K562 (cell line): ENCODE results near the gene MED16. TPM values are rescaled to one million over a fixed set of nuclear protein-coding genes. Genes with fewer than 3 reads are reported as not detected.

Experiments
- ARID3B ChIP-seq: fragments of 250-450 bp; sonication (Bioruptor Pico); IDR thresholded peaks from 2 replicates; pipeline ENCODE4 v1.4.0; 2020; ENCODE audit warnings: borderline replicate concordance
- BCL6 ChIP-seq: fragments of 250-450 bp; sonication (Bioruptor Pico); IDR thresholded peaks from 2 replicates; pipeline ENCODE4 v1.4.0; 2020
- HDAC1 ChIP-seq, 2 experiments: fragments of 450-650 bp; IDR thresholded peaks; 2 replicates each; pipeline ENCODE4 v1.6.1; 2016 to 2017; ENCODE audit warnings: inconsistent platforms in 1 of 2, mild to moderate bottlenecking in 1 of 2, moderate library complexity in 1 of 2
- PRDM10 ChIP-seq: fragments of 450-650 bp; IDR thresholded peaks from 2 replicates; pipeline ENCODE4 v1.6.1; 2018; ENCODE audit not compliant: partially characterized antibody
- TAF1 ChIP-seq: IDR thresholded peaks from 2 replicates; pipeline ENCODE4 v1.6.1; 2011; ENCODE audit warnings: mild to moderate bottlenecking, low read length, moderate library complexity; ENCODE audit not compliant: insufficient read depth, control insufficient read depth, severe bottlenecking; ENCODE audit errors: extremely low read depth
- TCF15 ChIP-seq: fragments of 250-450 bp; sonication (Bioruptor Pico); IDR thresholded peaks from 2 replicates; pipeline ENCODE4 v1.8.0; 2022; ENCODE audit warnings: moderate library complexity, mild to moderate bottlenecking, inconsistent platforms
- TOE1 ChIP-seq, 2 experiments: fragments of 450-650 bp in 1 of 2; sonication (generic) in 1 of 2; formaldehyde crosslinking in 1 of 2; IDR thresholded peaks; 2 replicates each; pipeline versions ENCODE4 v1.7.1 to v1.8.0; 2016 to 2022; ENCODE audit warnings: borderline replicate concordance in 2 of 2, mild to moderate bottlenecking in 2 of 2, antibody characterized with exemption in 1 of 2, inconsistent platforms in 1 of 2, low read depth in 1 of 2, missing genetic modification reagents in 1 of 2, moderate library complexity in 1 of 2
- ZNF445 ChIP-seq: fragments of 250-450 bp; sonication (Bioruptor Pico); IDR thresholded peaks from 2 replicates; pipeline ENCODE4 v1.4.0; 2020; ENCODE audit warnings: low read depth, mild to moderate bottlenecking, moderate library complexity
- polyA plus RNA-seq, 8 experiments: library from polyadenylated mRNA; depleted of rRNA in 4 of 8; stranded (reverse) in 5 of 8; unstranded in 3 of 8; fragments of >200 nt; fragmentation: Nextera tagmentation in 2 of 8; fragmentation: Illumina TruSeq in 1 of 8; extraction: Ambion mirVana in 2 of 8; extraction: Trizol in 1 of 8; gene quantifications; 2 replicates each; pipeline versions ENCODE4 v1.2.1 to v1.2.3, GENCODE V29; 2011 to 2014; ENCODE audit warnings: inconsistent platforms in 1 of 8, missing spikeins in 1 of 8
- total RNA-seq, 7 experiments: library from RNA; depleted of rRNA in 6 of 7; stranded (reverse); fragments of >200 nt in 6 of 7; fragmentation: Illumina TruSeq in 2 of 7; extraction: Trizol in 2 of 7; gene quantifications; 2 replicates each; pipeline versions ENCODE4 v1.2.1 to v1.2.3, GENCODE V29; 2011 to 2021; ENCODE audit warnings: low replicate concordance in 1 of 7
- TF ChIP-seq, protein P1 (sequence below), 2 experiments: fragments of 450-650 bp in 1 of 2; sonication (generic) in 1 of 2; formaldehyde crosslinking in 1 of 2; IDR thresholded peaks; 2 replicates each; pipeline versions ENCODE4 v1.7.1 to v1.9.0; 2016 to 2022; ENCODE audit warnings: inconsistent platforms in 1 of 2, mild to moderate bottlenecking in 1 of 2, missing genetic modification reagents in 1 of 2

The MED16 gene
- total and polyA plus RNA-seq, 9 of the 15 experiments (the other 6 are each of a cell fraction or from before 2014, with no cell fraction given), result 0.89 to 59.9 (median 8.6) TPM

- TF ChIP-seq, protein P1, sequence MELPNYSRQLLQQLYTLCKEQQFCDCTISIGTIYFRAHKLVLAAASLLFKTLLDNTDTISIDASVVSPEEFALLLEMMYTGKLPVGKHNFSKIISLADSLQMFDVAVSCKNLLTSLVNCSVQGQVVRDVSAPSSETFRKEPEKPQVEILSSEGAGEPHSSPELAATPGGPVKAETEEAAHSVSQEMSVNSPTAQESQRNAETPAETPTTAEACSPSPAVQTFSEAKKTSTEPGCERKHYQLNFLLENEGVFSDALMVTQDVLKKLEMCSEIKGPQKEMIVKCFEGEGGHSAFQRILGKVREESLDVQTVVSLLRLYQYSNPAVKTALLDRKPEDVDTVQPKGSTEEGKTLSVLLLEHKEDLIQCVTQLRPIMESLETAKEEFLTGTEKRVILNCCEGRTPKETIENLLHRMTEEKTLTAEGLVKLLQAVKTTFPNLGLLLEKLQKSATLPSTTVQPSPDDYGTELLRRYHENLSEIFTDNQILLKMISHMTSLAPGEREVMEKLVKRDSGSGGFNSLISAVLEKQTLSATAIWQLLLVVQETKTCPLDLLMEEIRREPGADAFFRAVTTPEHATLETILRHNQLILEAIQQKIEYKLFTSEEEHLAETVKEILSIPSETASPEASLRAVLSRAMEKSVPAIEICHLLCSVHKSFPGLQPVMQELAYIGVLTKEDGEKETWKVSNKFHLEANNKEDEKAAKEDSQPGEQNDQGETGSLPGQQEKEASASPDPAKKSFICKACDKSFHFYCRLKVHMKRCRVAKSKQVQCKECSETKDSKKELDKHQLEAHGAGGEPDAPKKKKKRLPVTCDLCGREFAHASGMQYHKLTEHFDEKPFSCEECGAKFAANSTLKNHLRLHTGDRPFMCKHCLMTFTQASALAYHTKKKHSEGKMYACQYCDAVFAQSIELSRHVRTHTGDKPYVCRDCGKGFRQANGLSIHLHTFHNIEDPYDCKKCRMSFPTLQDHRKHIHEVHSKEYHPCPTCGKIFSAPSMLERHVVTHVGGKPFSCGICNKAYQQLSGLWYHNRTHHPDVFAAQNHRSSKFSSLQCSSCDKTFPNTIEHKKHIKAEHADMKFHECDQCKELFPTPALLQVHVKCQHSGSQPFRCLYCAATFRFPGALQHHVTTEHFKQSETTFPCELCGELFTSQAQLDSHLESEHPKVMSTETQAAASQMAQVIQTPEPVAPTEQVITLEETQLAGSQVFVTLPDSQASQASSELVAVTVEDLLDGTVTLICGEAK (IDR thresholded peaks at IDR 0.05), result no peak
- TF ChIP-seq, protein P1 (CRISPR knock-in tag; IDR thresholded peaks at IDR 0.05), result no peak
- no peak for TF ChIP-seq ZNF445 (CRISPR knock-in tag)
- no peak for TF ChIP-seq TAF1
- TF ChIP-seq HDAC1 (IDR thresholded peaks at IDR 0.05), result peak in 1 of 2 experiments; percentile 68; a peak in 2 of 4 replicates
- no peak for TF ChIP-seq PRDM10
- no peak for TF ChIP-seq TCF15
- no peak for TF ChIP-seq BCL6
- TF ChIP-seq TOE1 (IDR thresholded peaks at IDR 0.05; ENCODE audit: borderline replicate concordance), result no peak
- TF ChIP-seq TOE1 (CRISPR knock-in tag; IDR thresholded peaks at IDR 0.05; ENCODE audit: borderline replicate concordance, low read depth), result no peak
- no peak for TF ChIP-seq ARID3B (CRISPR knock-in tag)
Measured at GRCh38 chr19:900302-901111, 7.5 kb upstream of the MED16 start (continued).
